B cell (primary cell): ENCODE data around the gene AFF1. TPM values are rescaled to one million over a fixed set of nuclear protein-coding genes. Genes with fewer than 3 reads are reported as not detected.

Experiments used
- ATAC-seq: fragments of 200-7000 bp; cut with Tn5 transposase; one replicate; pipeline ENCODE4 v1.10.0; 2021; ENCODE audit warnings: low read depth, mild to moderate bottlenecking, moderate number of reproducible peaks, moderate library complexity
- CTCF ChIA-PET: fragments of 350-600 bp; sonication (Branson Sonifier 250); formaldehyde crosslinking; loops from one replicate; lab custom pipeline; 2021; ENCODE audit warnings: antibody characterized with exemption, inconsistent platforms; lab: Charles Lee
- POLR2A ChIA-PET: fragments of 350-600 bp; sonication (Branson Sonifier 250); formaldehyde crosslinking; loops from one replicate; lab custom pipeline; 2021; ENCODE audit warnings: antibody characterized with exemption; lab: Charles Lee
- DNase-seq: peaks from one replicate; pipeline ENCODE4 v3.0.0; 2013
- H2AFZ ChIP-seq: 2 replicates; pipeline ENCODE4 v1.6.1; 2012; ENCODE audit warnings: mild to moderate bottlenecking, low read depth, low read length; ENCODE audit not compliant: insufficient read depth, poor library complexity, severe bottlenecking
- H3K27ac ChIP-seq, 2 donors: 1 replicate in 1 of 2; 2 replicates in 1 of 2; pipeline ENCODE4 v1.5.1; 2012 to 2013; ENCODE audit warnings: low read length in 2 of 2, mild to moderate bottlenecking in 2 of 2, moderate library complexity in 1 of 2
- H3K27me3 ChIP-seq, 4 experiments: fragments of 200-600 bp in 1 of 4; sonication (generic) in 1 of 4; replicated peaks in 1 of 4; 1 replicate in 2 of 4; 2 replicates in 2 of 4; pipeline versions ENCODE4 v1.6.1 to v1.7.0; 2013 to 2016; ENCODE audit warnings: low read length in 3 of 4, mild to moderate bottlenecking in 2 of 4, mixed read lengths in 1 of 4, moderate library complexity in 1 of 4; ENCODE audit not compliant: insufficient read depth in 4 of 4, control insufficient read depth in 3 of 4; ENCODE audit errors: control extremely low read depth in 1 of 4
- H3K36me3 ChIP-seq, 2 experiments: replicated peaks in 1 of 2; 1 replicate in 1 of 2; 2 replicates in 1 of 2; pipeline versions ENCODE4 v1.6.1 to v1.7.1; 2013; ENCODE audit warnings: low read length in 1 of 2; ENCODE audit not compliant: insufficient read depth in 2 of 2, control insufficient read depth in 1 of 2; ENCODE audit errors: control extremely low read depth in 1 of 2, extremely low read depth in 1 of 2
- H3K4me1 ChIP-seq, 2 donors: fragments of 200-600 bp in 1 of 2; sonication (generic) in 1 of 2; 1 replicate in 1 of 2; 2 replicates in 1 of 2; pipeline versions ENCODE4 v1.5.1 to v1.6.1; 2013 to 2017; ENCODE audit warnings: low read length in 2 of 2; ENCODE audit not compliant: control insufficient read depth in 2 of 2, insufficient read depth in 2 of 2
- H3K4me2 ChIP-seq: replicated peaks from 2 replicates; pipeline ENCODE3; 2012; ENCODE audit warnings: mild to moderate bottlenecking, low read depth, low read length; ENCODE audit not compliant: poor library complexity, severe bottlenecking
- H3K4me3 ChIP-seq, 5 experiments: fragments of 200-600 bp in 1 of 5; sonication (generic) in 1 of 5; 1 replicate in 3 of 5; 2 replicates in 2 of 5; pipeline versions ENCODE4 v1.5.1 to v1.7.0; 2011 to 2016; ENCODE audit warnings: low read length in 4 of 5, mild to moderate bottlenecking in 4 of 5, low read depth in 2 of 5, control low read depth in 1 of 5, moderate library complexity in 1 of 5; ENCODE audit not compliant: insufficient read depth in 1 of 5; ENCODE audit errors: control extremely low read depth in 1 of 5, extremely low read depth in 1 of 5
- H3K79me2 ChIP-seq: fragments of 200-600 bp; sonication (generic); one replicate; pipeline ENCODE4 v1.6.0; 2016; ENCODE audit warnings: low read length; ENCODE audit not compliant: control insufficient read depth, insufficient read depth
- H3K9ac ChIP-seq: fragments of 200-600 bp; sonication (generic); 2 replicates; pipeline ENCODE4 v1.6.1; 2017; ENCODE audit warnings: mild to moderate bottlenecking, low read length, moderate library complexity
- H3K9me3 ChIP-seq, 3 donors: one replicate each; pipeline versions ENCODE4 v1.6.1 to v1.7.1; 2013; ENCODE audit warnings: low read length in 2 of 3; ENCODE audit not compliant: control insufficient read depth in 2 of 3, insufficient read depth in 1 of 3; ENCODE audit errors: control extremely low read depth in 1 of 3
- H4K20me1 ChIP-seq: 2 replicates; pipeline ENCODE4 v1.6.0; 2012; ENCODE audit warnings: mild to moderate bottlenecking, low read length; ENCODE audit not compliant: insufficient read depth, control insufficient read depth, poor library complexity, severe bottlenecking
- H3K27ac Mint-ChIP-seq: one replicate; pipeline ENCODE4 v1.8.0; 2021; ENCODE audit warnings: mixed read lengths
- H3K27me3 Mint-ChIP-seq: one replicate; pipeline ENCODE4 v1.8.0; 2021; ENCODE audit warnings: mixed read lengths
- H3K4me1 Mint-ChIP-seq: one replicate; pipeline ENCODE4 v1.8.0; 2021; ENCODE audit warnings: mixed read lengths
- H3K4me3 Mint-ChIP-seq: one replicate; pipeline ENCODE4 v1.8.0; 2021; ENCODE audit warnings: mixed read lengths
- H3K9me3 Mint-ChIP-seq: one replicate; pipeline ENCODE4 v1.8.0; 2022; ENCODE audit warnings: mixed read lengths; ENCODE audit not compliant: insufficient read depth
- CTCF ChIP-seq: fragments of 200-600 bp; IDR thresholded peaks from one replicate; pipeline ENCODE4 v1.8.0; 2022; ENCODE audit warnings: antibody characterized with exemption, mild to moderate bottlenecking
- EZH2 ChIP-seq: IDR thresholded peaks from 2 replicates; pipeline ENCODE4 v1.6.1; 2012; ENCODE audit warnings: borderline replicate concordance, low read depth, mild to moderate bottlenecking, moderate library complexity, low read length; ENCODE audit not compliant: insufficient read depth, poor library complexity, severe bottlenecking
- WGBS: methylation state at CpG from one replicate; pipeline ENCODE4 v1.1.5; 2013; ENCODE audit warnings: missing lambda C conversion rate; ENCODE audit not compliant: insufficient coverage; 5-methylcytosine and 5-hydroxymethylcytosine counted together
- intact Hi-C: fragments of 100-400 bp; cut with micrococcal nuclease; formaldehyde crosslinking; loops from one replicate; pipeline ENCODE4 v1.10.0; 2022
- polyA plus RNA-seq: library from polyadenylated mRNA; depleted of rRNA; stranded (reverse); fragments of >200 nt; gene quantifications from 2 replicates; pipeline ENCODE4 v1.2.3, GENCODE V29; 2012
- total RNA-seq, 2 donors: library from RNA; stranded (reverse); fragments of 120-200 nt in 1 of 2; gene quantifications; 1 replicate in 1 of 2; 2 replicates in 1 of 2; pipeline versions ENCODE4 v1.2.3 to v1.2.4, GENCODE V29; 2013 to 2022

Gene AFF1
- total and polyA plus RNA-seq, 2 donors (not counting 1 experiment from before 2014, with no cell fraction given), result 15.3 to 135 TPM

GRCh38 chr4:87037671-87038334, 103.0 kb downstream of the AFF1 start:
- Histone ChIP-seq H3K79me2 (peaks cover 99% of the 10 kb centered on the region), H3K27me3 (no peaks in the 10 kb centered on the region), H3K9ac (no peak overlapping the region), H4K20me1 (peaks cover 88% of the 10 kb centered on the region), H2AFZ (no peak overlapping the region), H3K4me3 (no peak overlapping the region), H3K4me1 (peaks cover 51 to 71% of the 10 kb centered on the region in 2 donors), H3K9me3 (no peaks in the 10 kb centered on the region), H3K4me2 (peak overlapping the region; percentile 49), H3K36me3 (no peaks in the 10 kb centered on the region), H3K27ac (peak overlapping the region in 1 of 2 donors; percentile 42)
- no peak for ATAC-seq
- no peak for DNase-seq
- no CpG with 5 or more reads among the region's 5 CpGs for WGBS
- Mint-ChIP-seq H3K4me1 (peaks cover 60% of the 10 kb centered on the region), H3K4me3 (peak overlapping the region; percentile 50), H3K27ac (peak overlapping the region; percentile 50), H3K9me3 (no peaks in the 10 kb centered on the region), H3K27me3 (no peaks in the 10 kb centered on the region)
- intact Hi-C loops, result no loop called here
- TF ChIP-seq EZH2, result no peak
- no peak for TF ChIP-seq CTCF
- POLR2A ChIA-PET, result no interaction called here
- CTCF ChIA-PET, result interaction anchor here (0.6 kb wide), 1 partner anchor 94 kb away, joined by 3 read pairs; no protein-coding TSS in a partner anchor

GRCh38 chr4:87038837-87039615, 104.2 kb downstream of the AFF1 start:
- intact Hi-C loops, result no loop called here
- ChIA-PET POLR2A (no interaction called here), CTCF (no interaction called here)
- Mint-ChIP-seq H3K27me3 (no peaks in the 10 kb centered on the region), H3K27ac (peak overlapping the region; percentile 12), H3K4me1 (peaks cover 68% of the 10 kb centered on the region), H3K9me3 (no peaks in the 10 kb centered on the region), H3K4me3 (peak overlapping the region; percentile 50)
- whole genome bisulfite sequencing, result 37% methylated on average over 3 of the region's 8 CpGs
- peak overlapping the region; percentile 2 for H3K9ac ChIP-seq
- H3K27me3 ChIP-seq, result no peaks in the 10 kb centered on the region
- H3K36me3 ChIP-seq, result no peaks in the 10 kb centered on the region
- no peak for TF ChIP-seq EZH2
- TF ChIP-seq CTCF, result no peak
- no peaks in the 10 kb centered on the region for H3K9me3 ChIP-seq
- no peak overlapping the region for H2AFZ ChIP-seq
- no peak overlapping the region for H3K4me3 ChIP-seq
- H3K27ac ChIP-seq, result peak overlapping the region in 1 of 2 donors; percentile 42
- H4K20me1 ChIP-seq, result peaks cover 87% of the 10 kb centered on the region
- H3K4me2 ChIP-seq, result peak overlapping the region; percentile 49
- H3K79me2 ChIP-seq, result peaks cover 99% of the 10 kb centered on the region
- ATAC-seq (peak; percentile 63), DNase-seq (peak; percentile 41)
- H3K4me1 ChIP-seq, result peaks cover 54 to 69% of the 10 kb centered on the region in 2 donors
